HG02852 (cell line): ENCODE data around the gene PRM1.
A peak's percentile ranks its signal among the peaks of the same experiment; 100 is the strongest.
"Not testable (repeated sequence)": the region's sequence is repeated elsewhere in the genome, so short reads cannot be mapped to it uniquely, and the experiment has no call there.

Experiments
- ATAC-seq: cut with Tn5 transposase; IDR thresholded peaks from one replicate; pipeline ENCODE4 v1.9.1; 2021; ENCODE audit warnings: mild to moderate bottlenecking, moderate library complexity; ENCODE audit not compliant: unreplicated experiment

PRM1 gene

DNA sequence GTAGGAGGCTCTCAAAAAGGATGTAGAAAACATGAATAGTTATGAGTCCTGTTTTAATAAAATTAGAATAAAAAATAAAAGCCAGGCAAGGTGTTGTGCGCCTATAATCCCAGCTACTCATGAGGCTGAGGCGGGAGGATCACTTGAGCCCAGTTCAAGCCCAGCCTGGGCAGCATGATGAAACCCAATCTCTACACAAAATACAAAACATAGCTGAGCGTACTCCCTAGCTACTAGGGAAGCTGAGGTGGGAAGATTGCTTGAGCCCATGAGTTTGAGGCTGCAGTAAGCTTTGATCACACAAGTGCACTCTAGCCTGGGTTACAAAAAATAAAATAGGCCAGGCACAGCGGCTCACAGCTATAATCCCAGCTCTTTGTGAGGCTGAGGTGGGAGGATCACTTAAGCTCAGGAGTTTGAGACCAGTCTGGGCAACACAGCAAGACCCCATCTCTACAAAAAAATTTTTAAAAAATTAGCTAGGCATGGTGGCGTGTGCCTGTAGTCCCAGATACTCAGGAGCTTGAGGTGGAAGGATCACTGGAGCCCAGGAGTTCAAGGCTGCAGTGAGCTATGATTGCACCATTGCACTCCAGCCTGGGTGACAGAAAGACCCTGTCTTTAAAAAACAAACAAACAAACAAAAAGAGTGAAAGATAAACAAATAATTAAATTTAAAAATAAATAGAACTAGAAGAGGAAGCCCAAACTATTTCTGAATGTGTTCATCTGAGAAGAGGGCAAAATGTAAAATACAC lies 17.2 kb upstream of the PRM1 start:
- no peak for ATAC-seq

DNA sequence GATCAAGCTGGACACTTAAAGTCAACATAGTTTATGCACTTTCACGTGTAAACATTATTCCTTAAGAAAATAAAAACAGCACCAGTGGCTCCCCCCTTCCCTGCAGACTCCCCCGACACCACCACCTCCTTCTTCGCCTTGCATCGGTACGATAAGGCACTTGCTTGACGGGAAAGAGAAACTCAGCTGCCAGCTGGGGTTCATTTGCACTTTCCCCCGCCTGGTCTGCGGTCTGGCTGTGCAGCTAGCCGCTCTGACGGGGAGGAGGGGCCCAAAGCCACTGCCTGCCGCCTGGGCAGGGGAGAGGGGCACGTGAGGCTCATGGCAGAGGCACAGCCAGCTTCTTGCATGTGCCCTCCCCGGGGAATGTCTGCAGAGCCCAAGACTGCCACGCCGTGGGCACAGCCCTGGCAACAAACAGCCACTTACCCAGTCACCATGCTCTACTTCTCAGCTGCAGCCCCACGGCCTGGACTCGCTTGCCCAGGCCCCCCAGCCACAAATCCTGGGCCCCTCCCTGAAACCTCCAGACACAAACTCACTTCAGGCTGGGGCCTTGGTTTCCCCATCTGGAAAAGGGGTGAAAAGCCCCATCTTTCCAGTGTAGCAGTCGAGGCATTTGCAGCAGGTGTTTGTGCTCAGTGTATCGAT lies 16.5 kb upstream of the PRM1 start:
- ATAC-seq = peak; percentile 74

DNA sequence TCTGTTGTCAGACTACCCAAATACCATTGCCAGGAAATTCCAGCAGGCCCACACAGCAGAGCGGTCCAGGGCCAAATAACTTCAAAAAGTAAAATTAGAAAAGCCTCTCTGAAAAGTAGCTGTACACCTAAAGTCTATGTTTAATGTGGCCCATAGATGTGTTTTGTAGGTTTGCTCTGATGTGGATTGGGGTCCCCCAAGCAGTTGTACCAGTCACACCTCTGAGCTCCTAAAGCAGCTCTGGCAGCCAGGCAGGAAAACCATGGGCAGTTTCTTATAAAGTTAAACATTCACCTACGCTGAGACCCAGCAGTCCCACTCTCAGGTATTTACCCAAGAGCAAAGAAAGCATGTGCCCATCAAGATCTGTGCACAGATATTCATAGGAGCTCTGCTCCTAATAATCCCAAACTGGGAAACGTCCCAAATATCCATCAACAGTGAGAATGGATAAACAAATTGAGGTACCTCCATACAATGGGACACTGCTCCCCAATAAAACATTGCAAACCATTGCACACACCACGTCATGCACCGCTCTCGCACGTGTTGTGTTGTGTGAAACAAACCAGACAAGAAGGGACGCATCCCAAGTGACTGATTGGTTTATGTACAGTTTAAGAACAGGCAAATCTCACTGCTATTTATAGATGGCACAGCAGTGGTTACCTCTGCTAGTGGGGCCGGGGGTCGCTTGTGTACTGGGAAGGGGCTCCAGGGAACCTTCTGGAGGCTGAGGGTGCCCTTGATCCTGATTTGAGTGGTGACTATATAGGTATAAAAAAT lies 15.8 kb upstream of the PRM1 start:
- ATAC-seq = peak; percentile 14

DNA sequence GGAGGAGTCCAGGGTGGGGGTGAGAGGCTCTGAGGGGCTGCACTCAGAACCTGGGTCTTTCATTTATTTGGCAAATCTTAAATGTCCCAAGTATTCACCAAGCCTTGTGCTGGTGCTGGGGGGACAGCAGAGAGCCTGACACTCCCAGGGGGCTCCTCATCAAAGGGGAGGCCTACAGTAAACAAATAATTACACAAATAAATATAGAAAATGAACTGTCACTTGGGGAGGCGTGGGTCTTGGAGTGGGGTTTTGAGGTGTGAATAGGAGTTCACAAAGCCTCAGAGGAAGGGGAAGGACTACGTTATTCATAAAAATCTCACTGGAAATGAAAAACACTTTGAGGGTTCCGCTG lies 15.2 kb upstream of the PRM1 start:
- ATAC-seq = no peak

DNA sequence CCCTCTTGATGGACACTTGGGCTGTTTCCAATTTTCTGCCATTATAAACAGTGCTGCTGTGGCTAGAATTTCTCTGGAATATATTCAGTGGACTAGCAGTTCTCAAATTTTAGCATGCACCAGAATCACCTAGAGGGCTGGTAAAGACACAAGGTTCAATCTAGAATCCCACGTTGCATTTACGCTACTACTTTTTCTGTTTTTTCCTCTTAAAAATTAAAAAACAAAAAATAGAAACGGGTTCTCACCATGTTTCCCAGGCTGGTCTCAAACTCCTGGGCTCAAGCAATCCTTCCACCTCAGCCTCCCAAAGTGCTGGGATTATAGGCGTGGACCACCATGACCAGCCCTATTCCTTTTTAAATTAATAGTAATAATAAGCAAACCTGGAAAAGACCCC lies 14.5 kb upstream of the PRM1 start:
- ATAC-seq = no peak

DNA sequence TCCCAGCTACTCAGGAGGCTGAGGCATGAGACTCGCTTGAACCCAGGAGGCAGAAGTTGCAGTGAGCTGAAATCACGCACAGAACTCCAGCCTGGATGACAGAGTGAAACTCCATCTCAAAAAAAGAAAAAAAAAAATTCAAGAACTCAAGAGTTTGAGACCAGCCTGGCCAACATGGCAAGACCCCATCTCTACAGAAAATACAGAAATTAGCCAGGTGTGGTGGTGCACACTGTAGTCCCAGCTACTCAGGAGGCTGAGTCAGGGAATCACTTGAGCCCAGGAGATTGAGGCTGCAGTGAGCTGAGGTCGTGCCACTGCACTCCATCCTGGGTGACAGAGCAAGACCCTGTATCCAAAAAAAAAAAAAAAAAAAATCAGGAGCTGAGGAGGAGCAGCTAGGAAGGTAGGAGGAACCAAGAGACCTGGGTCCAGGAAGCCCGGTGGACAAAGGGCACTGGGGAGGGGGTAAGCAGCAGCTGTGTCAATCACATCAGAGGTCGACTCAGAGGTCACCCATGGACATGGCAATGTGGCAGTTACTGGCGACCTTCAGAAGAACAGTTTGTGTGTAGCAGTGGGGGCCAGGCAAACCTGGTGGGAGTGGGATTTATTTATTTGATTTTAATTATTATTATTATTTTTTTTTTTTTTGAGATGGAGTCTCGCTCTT lies 11.1 kb upstream of the PRM1 start:
- no peak for ATAC-seq

DNA sequence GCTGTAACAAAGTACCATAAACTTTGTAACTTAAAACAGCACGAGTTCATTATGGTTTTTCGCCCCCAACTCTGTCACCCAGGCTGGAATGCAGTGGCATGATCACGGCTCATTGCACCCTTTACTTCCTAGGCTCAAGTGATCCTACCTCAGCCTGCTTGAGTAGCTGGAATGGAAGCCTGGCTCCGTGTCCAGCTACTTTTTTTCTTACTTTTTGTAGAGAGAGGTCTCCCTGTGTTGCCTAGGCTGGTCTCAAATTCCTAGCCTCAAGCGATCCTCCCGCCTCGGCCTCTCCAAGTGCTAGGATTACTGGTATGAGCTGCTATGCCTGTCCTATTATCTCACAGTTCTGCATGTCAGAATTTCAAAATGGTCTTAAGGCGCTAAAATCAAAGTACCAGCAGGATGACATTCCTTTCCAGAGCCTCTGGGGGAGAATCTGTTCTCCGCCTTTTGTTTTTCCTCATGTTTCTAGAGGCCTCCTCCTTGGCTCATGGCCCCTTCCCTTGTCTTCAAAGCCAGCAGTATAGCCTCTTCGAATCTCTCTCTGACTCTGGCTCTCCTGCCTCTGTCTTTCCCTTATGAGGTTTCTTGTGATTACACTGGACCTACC lies 10.1 kb upstream of the PRM1 start:
- no peak for ATAC-seq

DNA sequence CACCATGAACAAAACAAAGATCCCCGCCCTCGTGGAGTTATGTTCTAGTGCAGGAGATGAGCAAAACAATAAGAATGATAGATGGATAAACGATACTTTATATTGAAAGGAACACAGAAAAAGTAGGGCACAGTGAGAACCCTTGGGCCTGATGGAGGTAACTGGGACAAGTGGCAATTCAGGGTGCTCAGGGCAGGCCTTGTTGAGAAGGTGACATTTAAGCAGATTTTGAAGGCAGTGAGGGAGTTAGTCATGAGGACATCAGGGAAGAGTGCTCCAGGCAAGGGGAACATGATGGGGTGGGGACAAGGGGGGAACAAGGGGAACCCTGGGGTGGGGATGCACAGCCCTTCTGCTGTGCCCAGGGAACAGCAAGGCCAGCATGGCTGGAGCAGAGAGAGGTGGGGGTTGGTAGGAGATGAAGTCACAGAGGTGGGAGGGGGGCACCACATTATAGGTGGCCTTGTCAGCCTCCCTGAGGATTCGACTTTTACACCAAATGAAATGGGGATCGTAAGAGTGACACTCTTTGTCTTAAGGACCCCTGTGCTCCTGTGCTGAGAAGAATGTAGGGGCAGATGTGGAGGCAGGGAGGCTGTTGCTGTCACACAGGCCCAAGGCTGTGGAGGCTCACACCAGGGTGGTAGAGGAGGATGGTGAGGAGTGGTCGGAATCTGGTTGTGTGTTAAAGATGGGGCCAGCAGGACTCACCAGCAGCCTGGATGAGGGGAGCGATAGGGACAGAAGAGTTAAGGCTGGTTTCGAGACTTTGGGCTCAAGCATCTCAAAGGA lies 9.2 kb upstream of the PRM1 start:
- no peak for ATAC-seq

DNA sequence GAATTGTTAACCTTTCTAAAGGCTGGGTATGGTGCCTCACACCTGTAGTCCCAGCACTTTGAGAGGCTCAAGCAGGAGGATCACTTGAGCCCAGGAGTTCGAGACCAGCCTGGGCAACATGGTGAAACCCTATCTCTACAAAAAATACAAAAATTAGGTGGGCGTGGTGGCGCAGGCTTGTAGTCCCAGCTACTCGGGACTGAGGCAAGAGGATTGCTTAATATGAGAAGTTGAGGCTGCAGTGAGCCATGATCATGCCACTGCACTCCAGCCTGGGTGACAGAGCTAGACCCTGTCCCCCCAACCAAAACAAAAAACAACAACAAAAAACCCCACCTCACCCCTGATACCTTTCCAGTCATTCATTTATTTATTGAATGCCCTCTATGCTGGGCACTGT lies 8.6 kb upstream of the PRM1 start:
- not testable (repeated sequence) for ATAC-seq

DNA sequence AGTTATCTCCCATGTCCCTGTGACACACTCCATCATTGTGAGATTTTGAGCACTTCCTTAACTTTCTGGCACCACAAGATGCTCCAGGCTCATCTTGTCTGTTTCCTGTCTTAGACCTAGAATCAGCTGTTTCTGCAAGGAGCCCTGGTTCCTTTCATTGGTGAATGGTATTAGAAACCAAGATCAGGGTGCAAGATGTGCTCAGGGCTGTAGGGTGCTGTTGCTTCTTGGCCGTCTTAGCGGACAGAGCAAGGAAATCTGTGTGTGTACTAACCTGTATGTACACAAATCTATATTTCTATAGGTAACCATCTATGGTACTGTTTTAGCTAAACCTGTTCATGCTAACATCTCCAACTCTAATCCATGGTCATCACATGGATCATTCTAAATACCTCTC lies 8.1 kb upstream of the PRM1 start:
- no peak for ATAC-seq

DNA sequence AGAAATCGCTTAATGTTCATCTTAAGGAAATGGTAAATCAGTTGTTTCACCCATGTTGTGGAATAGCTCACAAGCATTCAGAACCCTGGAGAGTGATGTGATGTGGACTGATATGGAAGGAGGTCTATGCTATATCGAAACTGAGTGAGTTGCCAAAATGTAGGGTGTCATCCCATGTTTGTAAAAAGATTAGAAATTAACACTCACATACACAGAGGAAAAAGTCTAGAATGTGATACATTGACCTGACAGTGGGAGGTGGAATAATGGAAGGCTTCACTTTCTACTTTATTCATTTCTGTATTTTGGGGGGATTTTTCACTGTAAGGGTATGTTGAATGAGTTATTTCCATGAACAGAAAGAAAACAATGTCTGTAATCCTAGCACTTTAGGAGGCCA lies 4.7 kb upstream of the PRM1 start:
- no peak for ATAC-seq

DNA sequence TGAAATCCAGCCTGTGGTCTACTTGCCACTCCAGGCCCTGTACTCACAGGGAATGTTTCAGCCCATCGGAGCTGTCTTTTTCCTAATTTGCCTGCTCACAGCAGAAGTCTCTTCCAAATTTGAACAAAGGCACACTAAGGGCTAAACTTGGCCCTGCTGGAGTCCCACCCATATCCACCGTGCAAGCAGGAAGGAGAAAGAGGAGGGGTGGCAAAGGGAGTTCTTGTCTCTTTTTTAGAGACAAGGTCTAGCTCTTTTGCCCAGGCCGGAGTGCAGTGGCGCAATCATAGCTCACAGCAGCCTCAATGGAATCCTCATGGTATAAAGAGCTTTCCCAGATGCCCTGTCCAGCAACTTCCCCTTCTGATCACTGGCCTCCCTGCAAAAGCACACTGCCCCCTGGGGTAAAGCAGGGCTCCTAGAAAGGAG lies 2.7 kb upstream of the PRM1 start:
- no peak for ATAC-seq

DNA sequence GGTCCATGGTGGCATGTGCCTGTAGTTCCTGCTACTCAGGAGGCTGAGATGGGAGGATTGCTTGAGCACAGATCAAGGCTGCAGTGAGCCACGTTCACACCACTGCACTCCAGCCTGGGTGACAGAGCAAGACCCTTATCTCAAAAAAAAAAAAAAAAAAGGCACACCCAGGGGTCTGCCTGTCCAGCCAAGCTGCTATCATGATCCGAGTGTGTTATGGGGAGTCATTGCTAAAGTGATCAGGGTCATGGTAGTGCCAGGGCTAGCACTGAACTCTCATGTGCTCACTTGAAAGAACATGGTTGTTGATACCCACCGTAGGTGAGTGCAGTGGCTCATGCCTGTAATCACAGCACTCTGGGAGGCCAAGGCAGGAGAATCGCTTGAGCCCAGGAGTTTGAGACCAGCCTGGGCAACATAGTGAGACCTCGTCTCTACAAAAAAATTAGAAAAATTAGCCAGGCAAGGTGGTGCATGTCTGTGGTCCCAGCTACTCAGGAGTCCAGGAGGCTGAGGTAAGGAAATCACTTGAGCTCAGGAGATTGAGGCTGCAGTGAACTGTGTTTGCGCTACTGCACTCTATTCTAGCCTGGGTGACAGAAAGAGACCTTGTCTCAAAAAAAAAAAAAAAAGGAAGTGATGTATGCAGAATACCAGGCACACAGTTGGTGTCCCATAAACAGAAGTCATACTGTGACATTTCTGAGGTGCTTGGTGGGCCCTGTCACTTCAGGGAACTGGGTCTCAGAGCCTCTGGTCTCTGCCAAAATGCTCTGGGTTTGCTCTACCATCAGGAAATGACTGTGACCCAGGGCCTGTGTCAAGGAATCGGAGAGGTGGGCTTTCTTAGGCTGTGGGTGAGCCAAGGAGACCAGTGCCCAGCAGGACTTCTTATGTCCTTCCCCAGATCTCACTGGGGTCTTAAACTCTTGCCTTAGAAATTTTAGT lies 2.2 kb downstream of the PRM1 start:
- no peak for ATAC-seq

DNA sequence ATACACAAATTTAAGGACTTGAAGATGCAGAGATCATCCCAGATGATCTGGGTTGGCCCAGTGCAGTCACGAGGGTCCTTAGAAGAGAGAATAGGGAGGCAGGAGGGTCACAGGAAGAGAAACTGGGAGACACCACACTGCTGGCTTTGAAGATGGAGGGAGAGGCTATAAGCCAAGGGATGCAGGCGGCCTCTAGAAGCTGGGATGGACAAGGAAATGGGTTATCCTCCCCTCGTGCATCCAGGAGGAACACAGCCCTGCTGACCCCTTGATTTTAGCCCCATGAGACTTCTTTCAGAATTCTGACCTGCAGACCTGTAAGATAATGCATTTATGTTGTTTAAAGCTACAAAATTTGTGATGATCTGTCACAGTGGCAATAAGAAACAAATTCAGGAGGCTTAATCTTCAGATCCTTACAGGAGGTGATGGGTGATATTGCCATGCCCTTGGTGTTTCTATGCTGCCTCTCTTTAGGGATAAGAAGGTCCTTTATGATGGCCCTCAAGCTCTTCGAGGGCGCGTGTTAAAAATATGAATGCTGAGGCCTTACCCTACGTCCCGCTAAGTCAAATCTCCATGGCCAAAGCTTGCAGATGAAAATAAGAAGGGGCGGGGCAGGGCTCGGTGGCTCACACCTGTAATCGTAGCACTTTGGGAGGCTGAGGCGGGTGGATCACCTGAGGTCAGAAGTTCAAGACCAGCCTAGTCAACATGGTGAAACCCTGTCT lies 3.4 kb downstream of the PRM1 start:
- ATAC-seq = no peak

DNA sequence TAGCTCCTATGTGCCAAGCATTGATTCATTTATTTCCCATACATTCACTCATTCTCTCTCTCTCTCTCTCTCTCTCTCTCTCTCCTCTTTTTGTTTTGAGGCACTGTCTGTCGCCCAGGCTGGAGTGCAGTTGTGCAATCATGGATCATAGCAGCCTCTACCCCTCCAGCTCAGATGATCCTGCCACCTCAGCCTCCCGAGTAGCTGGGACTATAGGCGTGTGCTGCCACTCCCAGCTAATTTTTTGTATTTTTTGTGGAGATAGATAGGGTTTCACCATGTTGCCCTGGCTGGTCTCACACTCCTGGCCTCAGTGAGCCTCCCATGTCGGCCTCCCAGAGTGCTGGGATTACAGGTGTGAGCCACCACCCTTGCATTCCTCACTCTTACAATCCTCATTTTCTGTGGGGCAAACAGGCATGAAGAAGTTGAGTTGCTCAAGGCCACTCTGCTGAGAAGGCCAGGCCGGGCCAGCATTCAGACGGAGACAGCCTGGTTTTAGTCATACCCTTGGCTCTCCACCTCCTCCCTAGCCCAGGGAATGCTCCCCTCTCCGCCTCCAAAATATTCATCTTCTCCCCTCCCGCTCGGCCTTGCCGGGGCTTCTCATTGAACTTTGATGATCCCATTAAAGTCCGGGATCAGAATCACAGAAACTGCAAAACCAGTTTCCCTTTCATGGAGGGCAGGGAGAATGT lies 4.1 kb downstream of the PRM1 start:
- ATAC-seq = no peak

DNA sequence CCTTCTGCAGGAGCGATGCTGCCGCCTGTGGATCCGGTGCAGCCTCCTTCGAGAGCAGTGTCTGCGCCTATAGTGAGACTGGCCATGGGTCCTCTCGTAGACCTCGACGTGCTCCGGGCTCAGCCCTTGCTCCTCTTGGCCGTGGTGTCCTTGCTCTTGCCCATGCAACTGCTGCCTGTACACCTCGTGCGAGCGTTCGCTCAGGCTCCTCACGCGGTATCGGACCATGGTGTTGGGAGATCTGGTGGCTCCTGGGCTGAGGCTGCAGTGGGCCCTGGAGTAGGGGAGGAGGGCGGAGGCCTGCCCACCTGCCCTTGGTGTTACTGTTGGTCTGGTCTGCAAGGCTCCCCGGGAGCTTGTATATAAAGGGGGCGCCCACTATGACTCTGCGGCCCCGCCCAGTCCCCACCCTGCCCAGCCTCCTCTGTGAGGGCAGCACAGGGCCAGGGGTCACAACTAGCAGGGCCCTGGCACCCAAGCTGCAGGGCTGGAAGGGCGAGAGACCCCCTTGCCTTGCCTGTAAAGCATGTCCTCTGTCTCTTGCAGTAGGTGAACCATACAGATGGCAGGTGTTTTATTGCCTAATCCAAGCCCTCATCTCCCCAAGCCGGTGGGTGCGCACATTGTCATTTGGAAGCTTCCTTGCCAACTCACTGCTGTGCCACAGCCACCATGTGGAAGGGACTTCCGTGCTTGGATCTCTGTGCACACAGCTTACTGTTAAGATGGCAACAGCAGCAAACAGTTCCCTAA lies 4.8 kb downstream of the PRM1 start, which contains the start of gene PRM2:
Gene PRM2 (minus strand): TSS at position 338 of the 753 bp plus-strand sequence. CDS start 110 bp downstream, at position 228.
- no peak for ATAC-seq

DNA sequence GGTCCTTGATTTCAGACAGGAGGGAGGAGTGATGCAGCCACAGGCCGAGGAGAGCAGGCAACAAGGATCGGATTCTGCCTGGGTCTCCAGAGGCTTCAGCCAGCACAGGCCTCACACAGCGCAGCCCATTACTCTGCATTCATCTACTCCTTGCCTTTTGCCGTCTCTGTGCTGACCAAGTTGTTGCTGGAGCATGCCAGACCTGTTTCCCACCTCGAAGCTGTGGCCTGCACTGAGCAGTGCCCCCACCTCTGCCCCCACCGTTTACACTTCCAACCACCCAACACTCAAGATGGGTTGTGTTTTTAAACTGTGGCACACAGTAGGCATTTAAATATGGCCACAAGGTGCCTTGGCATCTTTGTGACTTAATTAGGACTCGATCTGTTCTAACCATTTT lies 6.2 kb downstream of the PRM1 start:
- no peak for ATAC-seq
